NK-92 (cell line): Measurements from ENCODE around the gene VSIG8.

ENCODE experiments used
- DNase-seq: peaks from one replicate; lab custom pipeline; 2025; ENCODE audit not compliant: unreplicated experiment; lab: John Stamatoyannopoulos, UW

Gene VSIG8

DNA sequence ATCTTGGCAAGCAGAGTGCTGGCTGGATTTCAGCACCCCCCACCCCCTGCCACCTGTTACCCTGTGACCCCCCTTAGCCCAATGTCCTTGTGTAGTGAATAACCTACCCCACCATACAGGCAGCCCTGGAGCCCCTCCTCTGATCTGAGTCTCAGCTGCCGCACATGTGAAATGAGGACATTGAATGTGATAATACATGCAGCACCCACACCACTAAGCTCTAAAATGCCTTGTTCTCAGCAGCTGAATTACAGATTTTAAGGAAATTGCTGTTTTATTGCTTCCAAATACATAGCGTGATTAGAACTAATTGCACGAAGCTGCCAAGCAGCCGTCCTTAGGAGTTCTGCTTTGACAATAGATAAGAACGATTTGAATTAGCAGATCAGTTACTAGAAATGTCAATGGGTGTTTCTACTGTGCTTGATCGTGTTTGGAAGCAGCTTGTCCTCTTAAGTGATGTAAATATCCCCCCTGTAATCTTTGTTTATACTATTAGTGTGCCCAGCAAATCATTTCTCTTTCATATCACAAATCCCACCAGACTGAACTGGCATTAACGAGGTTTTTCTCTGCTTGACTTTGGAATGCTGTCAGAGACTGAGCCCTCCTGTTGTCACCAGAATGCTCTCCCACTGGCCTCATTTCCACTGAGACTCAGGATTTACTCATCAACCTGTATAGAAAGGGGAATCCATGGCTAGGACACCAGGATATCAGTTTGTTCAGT is 30.9 kb downstream of the VSIG8 start:
- DNase-seq, result no peak

DNA sequence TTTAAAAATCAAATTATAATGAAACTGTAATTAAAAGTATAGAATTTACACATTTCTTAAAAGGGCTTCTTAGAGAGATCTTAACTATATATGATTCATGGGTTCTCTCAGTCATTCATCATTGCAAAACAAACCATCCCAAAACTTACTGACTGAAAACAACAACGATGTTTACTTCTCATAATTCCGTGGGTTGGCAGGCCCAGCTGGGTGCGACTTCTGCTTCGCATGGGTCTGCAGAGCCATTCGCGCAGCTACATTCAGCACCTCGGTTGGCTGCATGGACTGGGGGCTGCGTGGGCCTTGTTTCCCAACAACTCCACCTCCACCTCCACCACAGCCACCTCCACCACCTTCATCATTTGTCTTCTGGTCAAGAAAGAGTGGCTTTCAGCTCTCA is 31.7 kb downstream of the VSIG8 start:
- DNase-seq, result no peak

GRCh38 chr1:159829822-159830465 is 32.5 kb downstream of the VSIG8 start:
- no peak for DNase-seq

DNA sequence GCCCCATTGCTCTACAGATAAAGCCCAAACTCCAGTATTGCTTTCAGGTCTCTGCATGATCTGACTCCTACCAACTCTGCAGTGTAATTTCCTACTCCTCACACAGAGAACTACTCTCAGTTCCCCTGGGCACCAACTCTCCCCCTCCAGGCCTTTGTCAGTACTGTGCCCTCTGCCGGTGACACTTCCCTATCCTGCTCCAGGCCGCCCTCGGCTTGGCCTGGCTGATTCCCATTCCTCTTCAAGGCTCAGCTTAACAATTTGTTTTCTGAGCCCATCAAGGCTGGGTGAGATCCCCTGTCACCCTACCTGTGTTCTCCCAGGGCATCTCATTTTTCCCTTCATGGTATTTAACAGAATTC is 33.2 kb downstream of the VSIG8 start:
- no peak for DNase-seq

DNA sequence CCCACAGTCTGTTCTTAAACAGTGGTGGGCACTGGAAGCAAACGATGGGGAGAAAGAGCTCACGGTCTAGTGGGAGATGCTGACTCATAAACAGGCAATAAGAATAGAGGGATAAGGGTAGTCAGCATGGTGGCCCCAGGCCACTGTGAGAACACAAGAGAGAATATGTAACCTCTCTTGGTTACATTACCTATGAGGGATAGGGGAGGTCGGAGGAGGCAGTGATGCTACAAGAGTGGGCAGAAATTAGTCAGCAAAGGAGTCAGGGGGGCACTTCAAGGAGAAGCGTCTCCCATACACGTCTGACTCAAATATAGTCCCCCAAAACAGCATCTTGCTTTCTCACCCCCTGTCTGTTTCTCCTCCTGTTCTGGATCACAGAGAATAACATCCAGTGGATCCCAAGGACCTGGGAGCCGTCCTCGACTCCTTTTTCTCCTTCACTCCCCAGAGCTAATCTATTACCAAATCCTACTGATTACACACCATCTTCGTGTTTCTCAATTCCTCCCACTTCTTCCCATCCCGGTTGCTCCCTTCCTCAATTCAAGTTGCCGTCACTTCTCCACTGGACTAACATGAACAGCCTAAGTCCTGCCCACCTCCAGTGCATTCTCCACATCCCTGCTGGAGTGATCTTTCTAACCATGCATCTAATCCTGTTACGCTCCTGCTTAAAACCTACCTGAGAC is 33.7 kb downstream of the VSIG8 start:
- DNase-seq, result no peak

DNA sequence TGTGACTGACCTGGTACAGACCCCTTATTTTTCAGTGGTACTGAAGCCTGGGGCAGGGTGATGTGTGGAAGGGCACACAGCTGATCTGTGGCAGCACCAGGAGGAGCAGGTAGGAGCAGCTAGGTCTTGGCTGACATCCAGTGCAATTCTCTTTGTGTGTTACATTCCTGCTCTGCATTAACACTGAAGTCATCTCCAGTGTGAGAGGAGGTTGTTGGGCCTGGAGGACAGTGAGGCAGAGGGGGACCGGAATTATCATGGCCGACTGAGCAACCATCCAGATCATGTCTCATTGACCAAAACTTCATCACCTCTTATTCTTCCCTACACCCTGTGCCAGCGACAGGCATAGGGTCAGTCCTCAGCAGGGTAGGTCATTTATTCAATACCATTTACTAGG is 34.3 kb downstream of the VSIG8 start:
- DNase-seq, result no peak

GRCh38 chr1:159827549-159827948 is 34.9 kb downstream of the VSIG8 start:
- DNase-seq, result no peak

DNA sequence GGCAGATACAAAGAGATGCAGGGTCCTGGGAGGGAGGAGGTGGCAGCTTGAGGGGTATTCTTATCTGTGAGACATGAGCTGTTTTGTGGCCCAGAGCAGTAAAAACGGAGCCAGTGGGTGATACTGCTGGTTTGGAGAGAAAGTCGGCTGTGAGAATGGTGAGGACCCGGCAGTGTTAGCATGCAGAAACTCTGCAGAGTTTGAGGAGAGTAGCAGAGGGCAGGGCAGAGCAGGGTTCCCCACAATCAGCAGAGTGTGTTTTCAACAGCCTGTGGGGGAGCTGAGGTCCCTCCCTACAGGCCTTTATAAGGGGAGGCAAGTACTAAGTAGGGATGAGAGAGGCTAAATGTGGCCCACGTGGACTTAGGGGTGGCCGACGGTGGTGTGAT is 35.4 kb downstream of the VSIG8 start:
- no peak for DNase-seq

DNA sequence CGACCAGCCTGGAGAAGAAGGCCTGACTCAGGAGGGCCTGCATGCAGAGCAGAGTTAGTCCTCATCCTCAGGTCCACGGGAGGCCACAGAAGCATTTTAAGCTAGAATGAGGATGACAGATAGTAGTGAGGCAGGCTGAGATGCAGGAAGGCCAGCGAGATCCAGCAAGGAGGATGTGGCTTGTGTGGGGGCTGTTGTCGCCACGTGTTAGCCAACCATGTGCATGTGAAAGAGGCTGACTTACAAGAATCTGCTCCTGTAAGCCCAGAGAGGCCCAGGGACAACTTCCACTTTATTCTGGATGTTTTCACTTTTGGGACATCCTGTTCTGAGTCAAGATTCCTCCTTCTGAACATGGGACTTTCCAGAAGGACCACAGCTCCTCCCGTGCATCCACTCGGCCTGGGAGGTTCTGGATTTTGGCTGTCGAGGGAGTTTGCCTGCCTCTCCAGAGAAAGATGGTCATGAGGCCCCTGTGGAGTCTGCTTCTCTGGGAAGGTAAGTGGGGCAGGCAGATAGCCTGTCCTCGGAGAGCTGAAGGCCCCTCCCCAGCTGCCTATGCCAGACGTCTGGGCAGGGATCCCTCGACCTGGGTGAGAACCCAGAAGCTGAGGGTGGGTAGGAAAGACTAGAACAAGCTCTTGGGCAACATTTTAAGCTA is 35.9 kb downstream of the VSIG8 start, which contains the start of gene SLAMF8:
SLAMF8 (plus strand) TSS at position 433 of the 661 bp plus-strand sequence; CDS start at position 459, 26 bp downstream.
- no peak for DNase-seq

- DNase-seq, result no peak
Observed at GRCh38 chr1:159825564-159825963, 36.9 kb downstream of the VSIG8 start.

DNA sequence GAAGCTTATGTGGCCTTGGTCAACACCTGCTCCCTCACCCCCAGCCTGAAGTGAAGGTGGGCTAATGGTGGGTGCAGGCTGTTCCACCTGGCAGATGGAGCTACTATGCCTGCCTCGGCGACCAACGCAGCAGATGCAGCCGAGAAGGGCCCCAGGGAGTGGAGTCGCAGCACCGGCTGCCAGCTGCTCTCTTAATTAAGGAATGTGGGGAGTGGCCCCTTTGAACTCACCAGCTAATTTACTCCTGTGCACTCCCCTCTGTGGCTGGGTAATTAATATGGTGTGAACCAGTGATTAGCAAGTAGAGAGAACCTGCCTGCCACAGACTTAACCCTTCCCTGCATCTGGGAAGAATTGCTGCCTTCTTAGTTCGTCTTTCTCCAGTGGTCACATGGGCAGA is 39.1 kb downstream of the VSIG8 start:
- DNase-seq, result no peak

DNA sequence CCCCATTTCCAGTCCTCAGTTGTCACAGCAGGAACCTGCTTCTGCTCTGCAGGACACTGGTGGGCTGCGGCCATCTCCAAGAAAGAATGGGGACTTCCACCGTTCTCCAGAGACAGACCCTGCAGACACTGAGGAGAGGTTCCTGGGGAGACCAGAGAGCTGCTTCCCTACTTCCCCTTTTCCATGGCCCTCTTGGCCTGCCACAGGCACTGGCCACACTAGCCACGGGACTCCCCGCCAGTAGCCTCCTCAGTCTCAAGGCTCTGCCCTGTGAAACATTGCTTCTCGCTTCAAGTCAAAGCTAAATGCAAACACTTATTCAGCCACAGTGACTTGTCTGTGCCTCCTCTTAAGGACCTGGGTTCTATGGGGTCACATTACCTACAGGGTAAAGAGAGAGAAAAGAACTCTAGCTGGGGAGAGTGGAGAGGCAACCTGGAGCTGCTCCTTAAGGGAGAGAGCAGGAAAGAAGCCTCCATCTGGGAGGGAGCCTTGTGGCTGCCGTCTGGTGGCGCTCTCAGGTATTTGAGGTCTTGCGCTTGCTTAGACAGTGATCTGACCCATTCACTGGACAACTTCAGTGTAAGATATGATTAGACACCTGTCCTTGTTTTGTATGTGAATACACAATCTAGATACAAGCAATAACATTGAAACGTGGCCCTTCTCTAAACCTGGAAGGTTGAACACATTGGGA is 41.1 kb downstream of the VSIG8 start:
- DNase-seq, result no peak

GRCh38 chr1:159817276-159818041 is 45.0 kb downstream of the VSIG8 start:
- no peak for DNase-seq

- DNase-seq, result no peak
Observed at GRCh38 chr1:159815926-159816325, 46.5 kb downstream of the VSIG8 start.

- no peak for DNase-seq
Observed at GRCh38 chr1:159804924-159805323, 57.5 kb downstream of the VSIG8 start.
